Osteocyte (in vitro differentiated cells): ENCODE measurements around the gene KCNJ5. TPM values are rescaled to one million over a fixed set of nuclear protein-coding genes. Genes with fewer than 3 reads are reported as not detected.

Experiments
- DNase-seq: peaks from one replicate; pipeline ENCODE4 v3.0.0; 2021; ENCODE audit warnings: mixed read lengths; ENCODE audit not compliant: unreplicated experiment; ENCODE audit errors: extremely low spot score
- H3K27ac Mint-ChIP-seq: one replicate; pipeline ENCODE4 v1.8.0; 2021; ENCODE audit warnings: mild to moderate bottlenecking, mixed read lengths; ENCODE audit not compliant: unreplicated experiment
- H3K27me3 Mint-ChIP-seq: one replicate; pipeline ENCODE4 v1.8.0; 2021; ENCODE audit warnings: mixed read lengths; ENCODE audit not compliant: unreplicated experiment
- H3K36me3 Mint-ChIP-seq: one replicate; pipeline ENCODE4 v1.8.0; 2021; ENCODE audit warnings: mixed read lengths; ENCODE audit not compliant: unreplicated experiment
- H3K4me1 Mint-ChIP-seq: one replicate; pipeline ENCODE4 v1.8.0; 2021; ENCODE audit warnings: mixed read lengths; ENCODE audit not compliant: unreplicated experiment
- H3K4me3 Mint-ChIP-seq: one replicate; pipeline ENCODE4 v1.8.0; 2021; ENCODE audit warnings: mild to moderate bottlenecking, moderate library complexity, mixed read lengths; ENCODE audit not compliant: unreplicated experiment
- H3K9me3 Mint-ChIP-seq: one replicate; pipeline ENCODE4 v1.8.0; 2021; ENCODE audit warnings: mixed read lengths; ENCODE audit not compliant: unreplicated experiment
- CTCF ChIP-seq: fragments of 200-600 bp; sonication (generic); IDR thresholded peaks from 2 replicates; pipeline ENCODE4 v1.5.0; 2021; ENCODE audit warnings: antibody characterized with exemption, mild to moderate bottlenecking, moderate library complexity
- total RNA-seq: library from RNA; stranded (reverse); gene quantifications from 2 replicates; pipeline ENCODE4 v1.2.1, GENCODE V29; 2021

The KCNJ5 gene
- total RNA-seq, 1 donor from 2014 or later = not detected

- H3K4me3 Mint-ChIP-seq = no peak overlapping the region
- DNase-seq = no peak
- H3K27ac Mint-ChIP-seq = no peak overlapping the region
- H3K4me1 Mint-ChIP-seq = peaks cover 4% of the 10 kb centered on the region
- no peak for TF ChIP-seq CTCF
- peaks cover 31% of the 10 kb centered on the region for H3K27me3 Mint-ChIP-seq
- no peaks in the 10 kb centered on the region for H3K36me3 Mint-ChIP-seq
- H3K9me3 Mint-ChIP-seq = no peaks in the 10 kb centered on the region
Measured at GRCh38 chr11:128894685-128895084, 3.5 kb downstream of the KCNJ5 start.

DNA sequence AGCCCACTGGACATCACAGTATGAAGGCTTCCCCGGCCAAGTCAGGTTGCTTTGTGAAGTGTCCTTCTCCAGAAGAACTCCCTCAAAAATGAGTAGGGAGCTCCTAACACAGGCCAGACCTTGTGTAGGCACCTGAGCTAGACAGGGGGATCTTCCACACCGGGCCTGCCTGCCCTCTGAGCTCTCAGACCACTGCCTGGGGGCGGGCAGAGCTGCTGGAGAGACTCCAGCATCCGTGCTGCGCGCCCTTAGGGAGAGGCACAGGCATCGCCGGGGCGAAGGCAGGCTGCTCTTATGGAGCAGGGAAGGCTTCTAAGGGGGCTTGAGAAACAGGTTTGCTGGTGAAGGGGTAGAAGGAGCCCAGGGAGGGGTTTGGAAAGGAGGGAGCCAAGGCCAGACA is 4.4 kb downstream of the KCNJ5 start:
- no peaks in the 10 kb centered on the region for H3K36me3 Mint-ChIP-seq
- H3K9me3 Mint-ChIP-seq = no peaks in the 10 kb centered on the region
- TF ChIP-seq CTCF = no peak
- peaks cover 35% of the 10 kb centered on the region for H3K27me3 Mint-ChIP-seq
- H3K4me3 Mint-ChIP-seq = no peak overlapping the region
- no peak for DNase-seq
- H3K4me1 Mint-ChIP-seq = peaks cover 3% of the 10 kb centered on the region
- H3K27ac Mint-ChIP-seq = no peak overlapping the region

DNA sequence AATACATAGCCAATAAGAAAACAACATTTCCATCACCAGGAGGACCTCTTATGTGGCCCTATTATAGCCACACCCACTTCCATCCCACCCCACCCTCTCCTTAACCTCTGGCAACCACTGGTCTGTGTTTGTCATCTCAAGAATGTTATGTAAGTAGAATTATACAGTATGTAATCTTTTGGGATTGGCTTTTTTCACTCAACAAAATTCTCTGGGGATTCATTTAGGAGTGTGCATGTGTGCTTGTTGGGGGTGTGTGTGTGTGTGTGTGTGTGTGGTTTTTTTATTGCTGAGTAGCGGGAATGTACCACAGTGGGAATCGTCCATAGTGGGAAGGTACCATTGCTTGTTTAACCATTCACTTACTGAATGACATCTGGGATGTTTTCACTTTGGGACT is 5.2 kb downstream of the KCNJ5 start:
- no peaks in the 10 kb centered on the region for H3K36me3 Mint-ChIP-seq
- peaks cover 3% of the 10 kb centered on the region for H3K4me1 Mint-ChIP-seq
- no peak for TF ChIP-seq CTCF
- no peak for DNase-seq
- H3K27ac Mint-ChIP-seq = no peak overlapping the region
- no peaks in the 10 kb centered on the region for H3K9me3 Mint-ChIP-seq
- H3K27me3 Mint-ChIP-seq = peaks cover 39% of the 10 kb centered on the region
- H3K4me3 Mint-ChIP-seq = no peak overlapping the region

- no peaks in the 10 kb centered on the region for H3K36me3 Mint-ChIP-seq
- DNase-seq = no peak
- peaks cover 42% of the 10 kb centered on the region for H3K27me3 Mint-ChIP-seq
- no peak overlapping the region for H3K27ac Mint-ChIP-seq
- no peak for TF ChIP-seq CTCF
- H3K9me3 Mint-ChIP-seq = no peaks in the 10 kb centered on the region
- H3K4me1 Mint-ChIP-seq = peaks cover 3% of the 10 kb centered on the region
- no peak overlapping the region for H3K4me3 Mint-ChIP-seq
Measured at GRCh38 chr11:128897826-128898225, 6.7 kb downstream of the KCNJ5 start.

DNA sequence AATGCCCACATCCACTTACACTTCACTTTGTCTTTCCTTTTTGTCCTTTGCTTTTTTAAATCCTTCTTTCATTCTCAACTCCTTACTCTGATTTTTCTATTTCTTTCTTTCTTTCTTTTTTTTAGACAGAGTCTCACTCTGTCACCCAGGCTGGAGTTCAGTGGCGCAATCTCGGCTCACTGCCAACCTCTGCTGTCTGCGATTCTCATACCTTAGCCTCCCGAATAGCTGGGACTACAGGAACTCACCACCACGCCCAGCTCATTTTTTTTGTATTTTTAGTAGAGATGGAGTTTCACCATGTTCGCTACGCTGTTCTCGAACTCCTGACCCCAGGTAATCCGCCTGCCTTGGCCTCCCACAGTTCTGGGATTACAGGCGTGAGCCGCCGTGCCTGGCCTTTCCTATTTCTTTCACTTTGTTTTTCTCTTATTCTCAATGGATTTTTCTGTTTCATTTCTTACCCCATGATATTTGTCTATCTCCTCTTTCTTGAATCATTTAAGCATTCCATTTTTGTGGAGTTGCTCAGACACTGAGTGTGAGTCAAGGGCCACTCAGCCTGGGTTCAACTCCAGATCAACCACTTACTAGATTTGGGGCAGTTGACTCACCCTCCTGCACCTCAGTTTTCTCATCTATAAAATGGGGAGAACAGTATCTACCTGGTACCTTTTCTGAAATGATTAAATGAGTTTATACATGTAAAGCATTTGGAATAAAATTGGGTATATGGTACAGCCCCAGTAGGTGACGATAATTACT is 7.6 kb downstream of the KCNJ5 start:
- Mint-ChIP-seq H3K36me3 (no peaks in the 10 kb centered on the region), H3K4me3 (no peak overlapping the region), H3K27me3 (peaks cover 40% of the 10 kb centered on the region), H3K4me1 (peaks cover 8% of the 10 kb centered on the region), H3K27ac (no peak overlapping the region), H3K9me3 (no peaks in the 10 kb centered on the region)
- DNase-seq = no peak
- TF ChIP-seq CTCF = no peak
